ENCODE data around the gene SH3YL1. TPM values are rescaled to one million over a fixed set of nuclear protein-coding genes. Genes with fewer than 3 reads are reported as not detected.

SH3YL1 gene
- total RNA-seq, 1 experiment from 2014 or later, result 33.0 TPM

DNA sequence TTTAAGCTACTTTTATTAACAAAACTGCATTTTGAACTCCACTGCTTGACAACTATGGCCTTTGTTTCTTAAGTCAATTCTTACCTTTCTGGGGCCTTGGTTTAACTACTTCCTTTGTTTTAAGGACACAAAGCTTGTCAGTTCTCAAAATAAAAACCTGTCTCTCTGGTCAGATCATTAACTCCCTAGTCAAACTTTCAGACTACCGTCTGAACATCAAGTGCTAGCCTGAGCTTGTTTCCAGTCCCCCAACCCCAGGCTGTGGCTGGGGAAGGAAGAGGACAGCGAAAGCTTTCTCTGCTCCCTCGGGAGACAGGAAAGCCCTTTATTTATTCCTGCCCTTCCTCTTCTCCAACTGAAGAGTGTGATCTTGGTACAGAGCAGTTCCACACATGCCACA lies 1.7 kb downstream of the SH3YL1 start:
- BruUV-seq (replicated peaks), result no TSS peak
- intact Hi-C loops (cut with micrococcal nuclease; ENCODE audit: unreplicated experiment), result no loop called here
- no peak for DNase-seq (ENCODE audit: low spot score)
- ChIA-PET POLR2A (ENCODE audit: low non-redundant PET) (no interaction called here), CTCF (no interaction called here)
- H3K36me3 ChIP-seq (ENCODE audit: insufficient read depth, low read length, poor library complexity, severe bottlenecking), result peaks cover 27% of the 10 kb centered on the region
- H3K27me3 ChIP-seq (replicated peaks; ENCODE audit: insufficient read depth, low read depth, low read length, poor library complexity), result no peaks in the 10 kb centered on the region
- H3K4me3 ChIP-seq (ENCODE audit: low read depth, low read length, poor library complexity, severe bottlenecking), result no peak overlapping the region
- TF ChIP-seq, protein P1, sequence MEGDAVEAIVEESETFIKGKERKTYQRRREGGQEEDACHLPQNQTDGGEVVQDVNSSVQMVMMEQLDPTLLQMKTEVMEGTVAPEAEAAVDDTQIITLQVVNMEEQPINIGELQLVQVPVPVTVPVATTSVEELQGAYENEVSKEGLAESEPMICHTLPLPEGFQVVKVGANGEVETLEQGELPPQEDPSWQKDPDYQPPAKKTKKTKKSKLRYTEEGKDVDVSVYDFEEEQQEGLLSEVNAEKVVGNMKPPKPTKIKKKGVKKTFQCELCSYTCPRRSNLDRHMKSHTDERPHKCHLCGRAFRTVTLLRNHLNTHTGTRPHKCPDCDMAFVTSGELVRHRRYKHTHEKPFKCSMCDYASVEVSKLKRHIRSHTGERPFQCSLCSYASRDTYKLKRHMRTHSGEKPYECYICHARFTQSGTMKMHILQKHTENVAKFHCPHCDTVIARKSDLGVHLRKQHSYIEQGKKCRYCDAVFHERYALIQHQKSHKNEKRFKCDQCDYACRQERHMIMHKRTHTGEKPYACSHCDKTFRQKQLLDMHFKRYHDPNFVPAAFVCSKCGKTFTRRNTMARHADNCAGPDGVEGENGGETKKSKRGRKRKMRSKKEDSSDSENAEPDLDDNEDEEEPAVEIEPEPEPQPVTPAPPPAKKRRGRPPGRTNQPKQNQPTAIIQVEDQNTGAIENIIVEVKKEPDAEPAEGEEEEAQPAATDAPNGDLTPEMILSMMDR (conservative IDR thresholded peaks at IDR 0.05; ENCODE audit: low read depth, low read length), result no peak
- no peak for TF ChIP-seq EZH2 (IDR thresholded peaks at IDR 0.05; ENCODE audit: borderline replicate concordance, low read depth, low read length, poor library complexity, severe bottlenecking)
- H3K27ac ChIP-seq (ENCODE audit: low read depth, low read length, poor library complexity, severe bottlenecking), result no peak overlapping the region
- peaks cover 12% of the 10 kb centered on the region for H3K4me1 ChIP-seq (ENCODE audit: insufficient read depth, low read length, poor library complexity, severe bottlenecking)
- peaks cover 38% of the 10 kb centered on the region for H3K9me3 ChIP-seq (ENCODE audit: low read depth, low read length, poor library complexity, severe bottlenecking)

DNA sequence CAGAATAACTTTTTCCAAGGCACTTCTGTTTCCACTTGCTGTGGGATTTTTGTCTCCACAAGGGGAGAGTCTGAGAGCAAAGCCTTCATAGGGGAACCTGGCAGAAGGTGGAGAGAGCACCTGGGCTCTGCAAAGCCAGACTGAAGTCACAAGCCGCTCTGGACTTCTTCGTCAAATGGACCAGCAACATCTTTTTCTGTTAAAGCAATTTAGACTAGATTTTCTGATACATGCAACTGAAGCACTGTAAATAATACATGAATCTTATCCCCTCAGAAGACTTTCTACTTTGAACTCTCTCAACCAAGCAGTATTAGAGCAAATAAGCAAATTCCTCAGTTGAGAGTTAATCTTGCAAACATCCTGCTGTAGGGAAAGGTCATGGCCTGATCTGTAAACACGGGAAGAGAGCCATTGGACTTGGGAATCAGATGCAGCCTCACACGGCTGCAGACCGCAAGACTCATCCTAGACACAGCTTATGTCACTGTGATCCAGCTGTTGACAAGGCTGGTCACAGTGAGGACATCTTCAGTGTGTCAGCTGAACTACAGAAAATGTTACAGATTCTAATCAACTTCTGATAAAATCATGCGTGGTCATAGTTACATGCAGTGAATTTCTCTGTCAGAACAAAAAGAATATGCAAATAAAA lies 3.2 kb downstream of the SH3YL1 start:
- no peak for TF ChIP-seq EZH2 (IDR thresholded peaks at IDR 0.05; ENCODE audit: borderline replicate concordance, low read depth, low read length, poor library complexity, severe bottlenecking)
- TF ChIP-seq, protein P1 (conservative IDR thresholded peaks at IDR 0.05; ENCODE audit: low read depth, low read length), result no peak
- ChIA-PET CTCF (no interaction called here), POLR2A (ENCODE audit: low non-redundant PET) (no interaction called here)
- BruUV-seq (replicated peaks), result no TSS peak
- peaks cover 27% of the 10 kb centered on the region for H3K36me3 ChIP-seq (ENCODE audit: insufficient read depth, low read length, poor library complexity, severe bottlenecking)
- no peaks in the 10 kb centered on the region for H3K27me3 ChIP-seq (replicated peaks; ENCODE audit: insufficient read depth, low read depth, low read length, poor library complexity)
- H3K4me1 ChIP-seq (ENCODE audit: insufficient read depth, low read length, poor library complexity, severe bottlenecking), result peaks cover 1% of the 10 kb centered on the region
- DNase-seq (ENCODE audit: low spot score), result no peak
- no peak overlapping the region for H3K27ac ChIP-seq (ENCODE audit: low read depth, low read length, poor library complexity, severe bottlenecking)
- no peak overlapping the region for H3K4me3 ChIP-seq (ENCODE audit: low read depth, low read length, poor library complexity, severe bottlenecking)
- H3K9me3 ChIP-seq (ENCODE audit: low read depth, low read length, poor library complexity, severe bottlenecking), result peaks cover 40% of the 10 kb centered on the region
- intact Hi-C loops (cut with micrococcal nuclease; ENCODE audit: unreplicated experiment), result no loop called here

DNA sequence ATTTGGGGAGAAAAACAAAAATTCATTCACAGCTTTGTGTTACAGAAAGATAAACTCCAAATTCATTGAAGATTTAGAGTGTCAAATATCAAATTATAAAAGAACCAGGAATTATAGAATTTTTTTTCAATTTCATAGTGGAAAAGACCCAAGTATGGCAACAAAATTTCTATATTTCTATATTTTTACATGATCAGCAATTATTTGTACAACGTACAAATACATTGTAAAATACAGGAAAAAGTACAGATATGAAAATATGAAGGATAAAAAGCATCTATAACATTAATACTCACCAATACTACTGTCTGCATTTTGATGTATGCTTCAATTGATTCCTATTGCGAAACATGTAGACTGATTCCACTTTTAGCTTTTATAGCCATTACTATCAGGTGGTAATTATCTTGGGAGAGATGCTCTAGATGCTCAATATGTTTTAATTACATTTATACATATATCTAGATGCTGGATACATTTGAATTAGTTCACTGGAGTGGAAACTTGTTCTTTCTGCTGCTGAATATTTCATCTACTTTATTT lies 4.0 kb downstream of the SH3YL1 start:
- no peak overlapping the region for H3K27ac ChIP-seq (ENCODE audit: low read depth, low read length, poor library complexity, severe bottlenecking)
- peaks cover 27% of the 10 kb centered on the region for H3K36me3 ChIP-seq (ENCODE audit: insufficient read depth, low read length, poor library complexity, severe bottlenecking)
- peaks cover 40% of the 10 kb centered on the region for H3K9me3 ChIP-seq (ENCODE audit: low read depth, low read length, poor library complexity, severe bottlenecking)
- TF ChIP-seq EZH2 (IDR thresholded peaks at IDR 0.05; ENCODE audit: borderline replicate concordance, low read depth, low read length, poor library complexity, severe bottlenecking), result no peak
- TF ChIP-seq, protein P1 (conservative IDR thresholded peaks at IDR 0.05; ENCODE audit: low read depth, low read length), result no peak
- no TSS peak for BruUV-seq (replicated peaks)
- no peaks in the 10 kb centered on the region for H3K4me1 ChIP-seq (ENCODE audit: insufficient read depth, low read length, poor library complexity, severe bottlenecking)
- no peaks in the 10 kb centered on the region for H3K27me3 ChIP-seq (replicated peaks; ENCODE audit: insufficient read depth, low read depth, low read length, poor library complexity)
- H3K4me3 ChIP-seq (ENCODE audit: low read depth, low read length, poor library complexity, severe bottlenecking), result no peak overlapping the region
- no peak for DNase-seq (ENCODE audit: low spot score)
- POLR2A ChIA-PET (ENCODE audit: low non-redundant PET), result no interaction called here
- intact Hi-C loops (cut with micrococcal nuclease; ENCODE audit: unreplicated experiment), result no loop called here
- CTCF ChIA-PET, result no interaction called here

All from A673 (cell line).